Keratinocyte (primary cell): ENCODE data around the gene FARP1. TPM values are rescaled to one million over a fixed set of nuclear protein-coding genes. Genes with fewer than 3 reads are reported as not detected.

Source experiments
- DNase-seq: peaks from one replicate; pipeline ENCODE4 v3.0.0-alpha.2; 2011; ENCODE audit warnings: low read depth, missing footprints, low spot score
- FAIRE-seq: peaks from 2 replicates; lab custom pipeline; 2011; peaks lifted over from hg19 to GRCh38; lab: Jason Lieb, UNC
- H2AFZ ChIP-seq: 2 replicates; pipeline ENCODE4 v1.6.0; 2012; ENCODE audit warnings: low read length, control low read depth, inconsistent platforms; ENCODE audit not compliant: control insufficient read depth
- H3K27ac ChIP-seq: 2 replicates; pipeline ENCODE4 v1.5.1; 2011; ENCODE audit warnings: low read length; ENCODE audit not compliant: control insufficient read depth, insufficient read depth
- H3K27me3 ChIP-seq: 3 replicates; pipeline ENCODE4 v1.6.0; 2011; ENCODE audit warnings: low read length; ENCODE audit not compliant: control insufficient read depth, insufficient read depth; ENCODE audit errors: extremely low read depth
- H3K36me3 ChIP-seq, 2 experiments: 2 replicates in 1 of 2; 3 replicates in 1 of 2; pipeline ENCODE4 v1.5.1; 2011; ENCODE audit warnings: low read length in 2 of 2, mild to moderate bottlenecking in 1 of 2; ENCODE audit not compliant: control insufficient read depth in 2 of 2, insufficient read depth in 2 of 2; ENCODE audit errors: extremely low read depth in 1 of 2
- H3K4me1 ChIP-seq: 3 replicates; pipeline ENCODE4 v1.5.1; 2011; ENCODE audit warnings: low read length; ENCODE audit not compliant: control insufficient read depth, insufficient read depth; ENCODE audit errors: extremely low read depth
- H3K4me2 ChIP-seq: 3 replicates; pipeline ENCODE4 v1.6.0; 2011; ENCODE audit warnings: low read depth, low read length; ENCODE audit not compliant: control insufficient read depth, insufficient read depth; ENCODE audit errors: extremely low read depth
- H3K4me3 ChIP-seq, 3 experiments: fragments of 200-600 bp in 1 of 3; sonication (generic) in 1 of 3; 2 replicates in 2 of 3; 3 replicates in 1 of 3; pipeline ENCODE4 v1.5.1; 2011 to 2016; ENCODE audit warnings: low read length in 3 of 3, mild to moderate bottlenecking in 3 of 3, control low read depth in 2 of 3, inconsistent platforms in 1 of 3, low read depth in 1 of 3, mixed read lengths in 1 of 3, mixed run types in 1 of 3, moderate library complexity in 1 of 3; ENCODE audit not compliant: control insufficient read depth in 2 of 3, insufficient read depth in 2 of 3; ENCODE audit errors: extremely low read depth in 1 of 3
- H3K79me2 ChIP-seq: 2 replicates; pipeline ENCODE4 v1.6.0; 2012; ENCODE audit warnings: low read length; ENCODE audit not compliant: control insufficient read depth, insufficient read depth
- H3K9ac ChIP-seq: 3 replicates; pipeline ENCODE4 v1.6.0; 2011; ENCODE audit warnings: low read length; ENCODE audit not compliant: control insufficient read depth, insufficient read depth; ENCODE audit errors: extremely low read depth
- H3K9me1 ChIP-seq: 3 replicates; pipeline ENCODE4 v1.6.0; 2011; ENCODE audit warnings: low read length; ENCODE audit not compliant: control insufficient read depth, insufficient read depth; ENCODE audit errors: extremely low read depth
- H3K9me3 ChIP-seq: 2 replicates; pipeline ENCODE4 v1.5.1; 2012; ENCODE audit warnings: low read depth, low read length; ENCODE audit not compliant: control insufficient read depth
- H4K20me1 ChIP-seq: 3 replicates; pipeline ENCODE4 v1.6.0; 2011; ENCODE audit warnings: low read length; ENCODE audit not compliant: control insufficient read depth, insufficient read depth; ENCODE audit errors: extremely low read depth
- CTCF ChIP-seq, 3 experiments: IDR thresholded peaks in 1 of 3; conservative IDR thresholded peaks in 1 of 3; optimal IDR thresholded peaks in 1 of 3; 2 replicates in 2 of 3; 3 replicates in 1 of 3; pipeline versions ENCODE3 to v1.5.1; 2011; ENCODE audit warnings: low read length in 3 of 3, mild to moderate bottlenecking in 3 of 3, moderate library complexity in 2 of 3, control low read depth in 1 of 3, inconsistent platforms in 1 of 3; ENCODE audit not compliant: insufficient read depth in 2 of 3; ENCODE audit errors: extremely low read depth in 1 of 3
- EZH2 ChIP-seq: IDR thresholded peaks from one replicate; pipeline ENCODE4 v1.6.1; 2012; ENCODE audit warnings: inconsistent platforms, mild to moderate bottlenecking, low read length, moderate library complexity
- dilution Hi-C: fragments of 300-500 bp; cut with MboI; formaldehyde crosslinking; loops from one replicate; pipeline ENCODE4 v1.7.0; 2020; ENCODE audit warnings: low sequenced_read_pairs; ENCODE audit not compliant: extremely low pct_ligation_motif_present
- polyA plus RNA-seq, 5 experiments: library from polyadenylated mRNA; depleted of rRNA in 3 of 5; stranded (reverse) in 3 of 5; stranded (forward) in 1 of 5; unstranded in 1 of 5; fragments of >200 nt; gene quantifications; 1 replicate in 1 of 5; 2 replicates in 3 of 5; 3 replicates in 1 of 5; pipeline versions ENCODE4 v1.2.1 to v1.2.3, GENCODE V29; 2011 to 2012; ENCODE audit warnings: missing spikeins in 2 of 5, low read depth in 1 of 5, low replicate concordance in 1 of 5

FARP1 gene
- polyA plus RNA-seq, 1 donor (not counting 4 experiments of a cell fraction or from before 2014, with no cell fraction given) = 10.3 TPM

- H3K79me2 ChIP-seq = peaks cover 98% of the 10 kb centered on the region
- dilution Hi-C loops = no loop called here
- H2AFZ ChIP-seq = no peak overlapping the region
- TF ChIP-seq EZH2 (no peak), CTCF (optimal IDR thresholded peaks at IDR 0.05 in 1 of 3, IDR thresholded peaks at IDR 0.05 in 1 of 3, conservative IDR thresholded peaks at IDR 0.05 in 1 of 3; ENCODE audit: extremely low read depth in 1 of 3, insufficient read depth in 2 of 3, low read length in 3 of 3) (no peak)
- no peak overlapping the region for H3K4me2 ChIP-seq
- peaks cover 33% of the 10 kb centered on the region for H4K20me1 ChIP-seq
- no peaks in the 10 kb centered on the region for H3K27me3 ChIP-seq
- H3K9ac ChIP-seq = no peak overlapping the region
- H3K4me3 ChIP-seq = no peak overlapping the region
- H3K9me3 ChIP-seq = no peaks in the 10 kb centered on the region
- peaks cover 14 to 21% of the 10 kb centered on the region in 2 experiments for H3K36me3 ChIP-seq
- FAIRE-seq (no peak), DNase-seq (no peak)
- H3K4me1 ChIP-seq = peaks cover 17% of the 10 kb centered on the region
- H3K9me1 ChIP-seq = peaks cover 3% of the 10 kb centered on the region
- H3K27ac ChIP-seq = no peak overlapping the region
Measured at GRCh38 chr13:98503175-98504028, 360.5 kb downstream of the FARP1 start.

DNA sequence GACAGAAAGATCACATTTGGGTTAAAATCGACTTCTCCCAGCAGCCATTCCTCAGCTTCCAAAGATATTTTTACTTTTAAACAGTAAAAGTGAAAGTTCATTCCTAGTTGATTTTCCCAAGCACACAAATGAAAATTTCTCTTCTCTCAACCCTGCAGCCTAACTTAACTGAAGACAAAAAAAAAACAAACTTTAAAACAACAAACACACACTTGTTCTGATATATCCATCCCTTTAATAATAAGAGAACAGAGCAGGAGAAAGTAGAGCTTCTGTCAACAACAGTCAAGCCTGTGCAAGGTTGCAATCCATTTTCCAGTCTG lies 361.1 kb downstream of the FARP1 start:
- H3K27me3 ChIP-seq = no peaks in the 10 kb centered on the region
- no peaks in the 10 kb centered on the region for H3K9me3 ChIP-seq
- no peak overlapping the region for H3K4me2 ChIP-seq
- no peak overlapping the region for H3K4me3 ChIP-seq
- H4K20me1 ChIP-seq = peaks cover 33% of the 10 kb centered on the region
- no peak overlapping the region for H2AFZ ChIP-seq
- dilution Hi-C loops = no loop called here
- no peak overlapping the region for H3K9ac ChIP-seq
- TF ChIP-seq CTCF (optimal IDR thresholded peaks at IDR 0.05 in 1 of 3, IDR thresholded peaks at IDR 0.05 in 1 of 3, conservative IDR thresholded peaks at IDR 0.05 in 1 of 3; ENCODE audit: extremely low read depth in 1 of 3, insufficient read depth in 2 of 3, low read length in 3 of 3) = no peak
- no peak for TF ChIP-seq EZH2
- peaks cover 98% of the 10 kb centered on the region for H3K79me2 ChIP-seq
- no peak overlapping the region for H3K27ac ChIP-seq
- no peak for FAIRE-seq
- H3K36me3 ChIP-seq = peaks cover 10 to 21% of the 10 kb centered on the region in 2 experiments
- H3K9me1 ChIP-seq = peaks cover 3% of the 10 kb centered on the region
- DNase-seq = no peak
- peaks cover 22% of the 10 kb centered on the region for H3K4me1 ChIP-seq
